Raji (cell line): ENCODE results near the gene CNN3.

ENCODE experiments used
- POLR2A ChIP-seq: IDR thresholded peaks from 2 replicates; pipeline ENCODE4 v1.6.1; 2011; ENCODE audit warnings: low read depth, low read length, control low read depth; ENCODE audit not compliant: insufficient read depth

Gene CNN3

DNA sequence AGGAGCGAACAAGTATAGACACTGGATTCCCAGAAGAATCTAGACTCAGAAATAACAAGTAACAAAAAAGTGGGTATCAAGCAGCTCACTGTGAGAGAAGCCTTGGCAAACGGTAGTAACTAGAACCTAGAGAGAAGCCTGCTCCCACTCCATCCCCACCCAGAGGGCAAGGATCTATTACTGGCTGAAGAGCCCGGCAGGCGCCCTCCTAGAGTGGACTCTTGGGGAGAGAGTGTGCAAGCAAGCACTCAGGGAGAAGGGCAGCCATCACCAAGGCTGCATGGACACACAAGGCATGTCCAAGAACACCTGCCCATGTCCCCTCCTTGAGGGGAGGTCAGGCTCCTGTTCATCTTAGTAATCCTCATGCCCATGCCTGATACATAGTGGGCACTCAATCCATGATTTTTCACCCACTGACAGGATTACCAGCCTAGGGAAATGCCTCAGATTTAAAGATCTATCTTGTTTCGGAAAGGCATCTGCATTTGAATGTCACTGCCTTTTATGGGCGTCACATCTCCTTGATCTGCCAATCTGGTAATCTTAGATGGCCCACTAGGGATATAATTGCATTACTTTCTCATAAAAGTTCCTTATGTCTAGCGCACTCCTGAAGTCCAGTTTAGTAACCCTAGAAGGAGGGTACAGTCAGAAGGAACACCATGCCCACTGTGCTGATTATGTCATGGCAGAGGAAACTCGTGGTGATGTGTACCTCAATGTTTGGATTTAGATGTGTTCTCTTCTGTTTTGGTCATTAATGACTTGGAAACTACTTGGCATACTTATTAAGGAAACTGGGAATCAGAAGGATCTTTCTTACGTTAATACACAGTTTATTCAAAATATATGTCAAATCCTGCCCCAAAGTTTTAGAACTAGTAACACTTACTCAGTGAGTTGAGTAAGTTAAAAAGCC, 14.4 kb downstream of the CNN3 start:
- TF ChIP-seq POLR2A, result no peak

- TF ChIP-seq POLR2A, result no peak
These were observed 17.4 kb downstream of the CNN3 start for GRCh38 chr1:94909486-94909885.

- no peak for TF ChIP-seq POLR2A
These were observed 17.9 kb downstream of the CNN3 start for GRCh38 chr1:94908965-94909364.

DNA sequence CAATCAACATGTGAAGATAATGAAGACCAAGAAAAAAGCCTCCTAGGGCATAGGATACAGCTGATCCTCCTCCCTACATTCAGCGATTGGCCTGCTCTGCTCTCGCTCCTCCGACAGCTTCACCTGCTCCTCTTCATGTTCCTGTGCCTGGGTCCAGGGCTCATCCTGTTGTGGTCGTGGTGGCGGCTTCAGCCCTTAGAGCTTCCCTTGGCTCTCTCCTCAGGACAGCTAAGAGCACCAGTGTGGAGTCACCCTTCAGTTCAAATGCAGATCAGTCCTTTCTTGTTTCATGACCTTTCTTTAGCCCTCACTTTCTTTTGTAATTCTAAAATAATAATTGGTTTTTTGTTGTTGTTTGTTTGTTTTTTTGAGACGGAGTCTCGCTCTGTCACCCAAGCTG, 18.7 kb downstream of the CNN3 start:
- TF ChIP-seq POLR2A, result no peak

DNA sequence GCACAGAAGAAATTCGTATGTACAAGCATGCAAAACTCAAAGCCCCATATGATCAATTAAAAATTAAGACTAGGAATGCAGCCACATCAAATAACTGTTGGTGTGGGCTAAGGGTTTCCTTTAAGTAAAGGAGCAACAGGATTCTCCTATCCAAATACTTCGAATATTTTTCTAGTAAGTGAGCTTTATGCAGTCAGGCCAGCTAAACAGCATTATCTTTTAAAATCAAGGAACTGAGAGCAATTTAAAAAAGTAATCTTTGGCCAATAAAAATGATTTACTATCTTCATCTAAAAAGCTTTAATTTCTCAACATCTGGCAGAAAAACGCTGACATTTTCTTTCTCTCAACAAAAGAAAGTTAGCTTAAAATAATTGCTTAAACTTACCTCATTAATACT, 19.8 kb downstream of the CNN3 start:
- no peak for TF ChIP-seq POLR2A

- no peak for TF ChIP-seq POLR2A
These were observed 20.5 kb downstream of the CNN3 start for GRCh38 chr1:94906382-94906781.

DNA sequence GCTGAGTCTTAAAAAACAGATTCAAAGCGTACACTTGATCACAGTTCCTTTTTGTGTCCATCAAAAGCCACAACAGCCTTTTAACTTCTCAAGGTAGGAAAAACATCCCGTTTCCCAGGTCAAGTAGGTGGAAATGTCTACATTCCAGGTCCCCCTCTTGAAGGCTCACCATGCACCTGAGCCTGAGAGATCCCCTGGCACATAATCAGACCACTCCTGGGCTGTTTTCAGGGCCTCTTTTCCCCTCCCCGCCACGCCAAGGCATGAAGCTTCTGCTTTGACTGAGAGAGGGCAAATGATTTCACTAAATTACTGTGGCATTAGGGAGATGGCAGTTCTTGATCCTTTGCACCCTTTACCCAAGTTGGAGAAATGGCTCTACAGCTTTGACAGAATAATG, 21.7 kb downstream of the CNN3 start:
- no peak for TF ChIP-seq POLR2A

- no peak for TF ChIP-seq POLR2A
These were observed 23.5 kb downstream of the CNN3 start for GRCh38 chr1:94903280-94904009.

DNA sequence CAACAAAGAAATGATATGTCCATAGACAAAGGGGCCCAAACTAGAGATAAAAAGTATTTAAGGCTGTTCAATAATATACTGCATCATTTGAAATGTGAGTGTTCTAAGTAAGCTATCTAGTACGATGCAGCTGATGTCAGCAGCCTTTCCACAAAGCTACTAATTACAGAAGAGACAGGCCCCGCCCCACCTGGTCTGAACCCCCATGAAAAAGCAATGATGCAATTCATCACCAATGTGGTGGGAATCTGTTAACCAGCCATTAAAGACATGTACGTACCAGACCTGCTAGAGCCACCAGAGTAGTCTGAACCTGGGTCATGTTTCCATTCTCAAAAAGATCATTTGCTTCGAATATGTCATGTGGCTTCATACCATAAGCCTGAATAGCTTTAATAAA, 25.1 kb downstream of the CNN3 start:
- no peak for TF ChIP-seq POLR2A

GRCh38 chr1:94899756-94900155, 27.2 kb downstream of the CNN3 start:
- TF ChIP-seq POLR2A, result no peak

DNA sequence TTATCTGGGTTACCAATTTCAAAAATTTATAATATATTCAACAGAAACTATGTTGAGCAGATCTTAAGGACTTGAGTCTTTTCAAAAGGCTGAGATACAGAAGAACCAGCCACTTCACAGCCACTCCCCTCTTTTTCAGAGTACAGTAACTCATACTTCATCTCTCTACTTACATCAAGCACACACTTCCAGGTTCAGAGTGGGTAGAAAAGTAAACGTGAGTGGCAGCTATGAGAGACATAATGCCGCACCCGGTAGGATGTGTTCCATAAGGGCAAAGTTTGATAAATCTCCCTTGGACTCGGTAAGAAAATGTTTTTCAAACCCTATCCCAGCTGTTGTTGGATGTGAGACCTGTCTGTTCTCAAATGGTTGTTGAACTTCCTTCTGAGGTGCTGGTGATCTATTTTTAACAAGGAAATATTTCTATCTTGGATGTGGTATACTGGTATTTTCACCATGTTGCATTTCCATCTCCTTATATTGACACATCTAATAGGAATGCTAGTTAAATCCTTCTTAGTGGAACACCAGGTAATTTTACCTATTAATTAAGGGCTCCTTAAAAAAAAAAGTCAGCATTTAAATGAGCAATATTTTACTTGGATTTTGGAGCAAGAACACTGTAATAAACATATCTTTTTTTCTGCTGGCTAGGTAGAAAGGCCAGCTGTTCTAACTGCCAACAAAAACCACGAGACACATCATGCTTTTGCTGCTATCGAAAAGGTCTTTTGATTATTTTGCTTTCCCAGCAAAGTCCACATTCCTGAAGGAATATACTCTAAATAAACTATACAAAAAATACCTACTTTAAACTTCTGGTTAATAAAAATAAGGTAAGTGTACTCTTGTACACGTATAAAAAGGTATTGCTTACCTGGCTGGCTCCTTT, 28.2 kb downstream of the CNN3 start:
- TF ChIP-seq POLR2A, result no peak

DNA sequence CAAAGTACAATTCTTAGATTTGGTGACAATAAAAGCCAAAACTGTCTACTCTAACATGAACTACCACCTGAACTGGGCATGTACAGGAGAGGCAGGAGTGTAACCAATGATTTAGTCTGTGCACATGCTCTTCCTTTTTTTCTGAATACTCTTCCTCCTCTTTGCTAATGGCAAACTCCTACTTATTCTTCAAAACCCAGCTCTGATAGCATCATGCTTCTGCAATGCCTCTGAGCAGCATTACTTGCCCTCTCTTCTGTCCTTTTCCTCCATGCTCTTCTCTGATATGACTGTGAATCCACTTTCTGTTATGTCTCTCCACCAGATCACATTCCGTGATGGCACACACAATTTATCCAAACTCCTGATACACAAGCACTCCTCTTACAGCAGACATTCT, 31.4 kb downstream of the CNN3 start:
- no peak for TF ChIP-seq POLR2A

GRCh38 chr1:94894630-94895029, 32.3 kb downstream of the CNN3 start:
- TF ChIP-seq POLR2A, result no peak

- TF ChIP-seq POLR2A, result no peak
These were observed 34.2 kb downstream of the CNN3 start for GRCh38 chr1:94892604-94893254.

DNA sequence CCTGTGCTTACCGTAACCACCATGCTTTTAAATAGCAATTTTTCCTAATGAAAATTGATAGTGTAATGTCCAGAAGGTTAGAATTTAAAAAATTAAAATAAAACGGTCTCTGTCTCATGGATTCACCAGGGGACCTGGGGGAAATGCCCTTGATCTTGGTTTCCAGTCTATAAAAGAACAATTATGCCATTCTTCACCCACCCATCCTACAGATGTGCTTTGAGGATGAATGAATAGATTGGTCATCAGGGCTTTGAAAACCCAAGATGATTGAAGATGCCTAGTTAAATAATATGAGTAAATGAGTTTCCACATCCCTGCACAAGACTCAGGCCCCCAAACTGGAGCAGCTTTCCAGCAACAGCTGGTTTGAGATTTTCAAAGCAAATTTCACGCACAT, 38.7 kb downstream of the CNN3 start:
- no peak for TF ChIP-seq POLR2A
